Measurements from ENCODE around the gene MDP1. TPM values are rescaled to one million over a fixed set of nuclear protein-coding genes. Genes with fewer than 3 reads are reported as not detected.

Gene MDP1
- total and polyA plus RNA-seq, 2 of the 8 experiments (the other 6 are each of a cell fraction or from before 2014, with no cell fraction given) = 17.7 to 32.2 TPM

DNA sequence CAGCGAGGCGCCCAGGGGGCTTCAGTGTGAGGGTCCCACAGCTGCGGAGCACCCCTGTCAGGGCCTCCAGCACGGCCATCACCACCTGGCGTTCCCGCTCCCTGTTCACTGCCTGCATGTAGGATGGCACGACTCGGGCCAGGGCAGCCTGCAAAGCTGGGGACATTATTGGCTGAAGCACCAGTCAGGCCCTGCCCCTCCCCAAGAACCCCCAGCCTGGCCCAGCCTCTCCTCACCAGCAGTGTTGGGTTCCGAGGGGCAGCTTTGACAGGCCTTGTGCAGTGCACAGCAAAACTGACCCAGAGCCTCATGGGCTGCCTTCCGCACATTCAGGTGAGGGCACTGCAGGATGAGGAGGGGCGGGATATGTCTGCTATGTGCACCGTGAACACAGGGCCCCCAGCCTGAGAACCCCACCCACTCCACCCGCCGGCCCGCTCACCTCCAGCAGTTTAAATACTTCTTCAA is 32.8 kb downstream of the MDP1 start (continued):
- TF ChIP-seq, protein P1, sequence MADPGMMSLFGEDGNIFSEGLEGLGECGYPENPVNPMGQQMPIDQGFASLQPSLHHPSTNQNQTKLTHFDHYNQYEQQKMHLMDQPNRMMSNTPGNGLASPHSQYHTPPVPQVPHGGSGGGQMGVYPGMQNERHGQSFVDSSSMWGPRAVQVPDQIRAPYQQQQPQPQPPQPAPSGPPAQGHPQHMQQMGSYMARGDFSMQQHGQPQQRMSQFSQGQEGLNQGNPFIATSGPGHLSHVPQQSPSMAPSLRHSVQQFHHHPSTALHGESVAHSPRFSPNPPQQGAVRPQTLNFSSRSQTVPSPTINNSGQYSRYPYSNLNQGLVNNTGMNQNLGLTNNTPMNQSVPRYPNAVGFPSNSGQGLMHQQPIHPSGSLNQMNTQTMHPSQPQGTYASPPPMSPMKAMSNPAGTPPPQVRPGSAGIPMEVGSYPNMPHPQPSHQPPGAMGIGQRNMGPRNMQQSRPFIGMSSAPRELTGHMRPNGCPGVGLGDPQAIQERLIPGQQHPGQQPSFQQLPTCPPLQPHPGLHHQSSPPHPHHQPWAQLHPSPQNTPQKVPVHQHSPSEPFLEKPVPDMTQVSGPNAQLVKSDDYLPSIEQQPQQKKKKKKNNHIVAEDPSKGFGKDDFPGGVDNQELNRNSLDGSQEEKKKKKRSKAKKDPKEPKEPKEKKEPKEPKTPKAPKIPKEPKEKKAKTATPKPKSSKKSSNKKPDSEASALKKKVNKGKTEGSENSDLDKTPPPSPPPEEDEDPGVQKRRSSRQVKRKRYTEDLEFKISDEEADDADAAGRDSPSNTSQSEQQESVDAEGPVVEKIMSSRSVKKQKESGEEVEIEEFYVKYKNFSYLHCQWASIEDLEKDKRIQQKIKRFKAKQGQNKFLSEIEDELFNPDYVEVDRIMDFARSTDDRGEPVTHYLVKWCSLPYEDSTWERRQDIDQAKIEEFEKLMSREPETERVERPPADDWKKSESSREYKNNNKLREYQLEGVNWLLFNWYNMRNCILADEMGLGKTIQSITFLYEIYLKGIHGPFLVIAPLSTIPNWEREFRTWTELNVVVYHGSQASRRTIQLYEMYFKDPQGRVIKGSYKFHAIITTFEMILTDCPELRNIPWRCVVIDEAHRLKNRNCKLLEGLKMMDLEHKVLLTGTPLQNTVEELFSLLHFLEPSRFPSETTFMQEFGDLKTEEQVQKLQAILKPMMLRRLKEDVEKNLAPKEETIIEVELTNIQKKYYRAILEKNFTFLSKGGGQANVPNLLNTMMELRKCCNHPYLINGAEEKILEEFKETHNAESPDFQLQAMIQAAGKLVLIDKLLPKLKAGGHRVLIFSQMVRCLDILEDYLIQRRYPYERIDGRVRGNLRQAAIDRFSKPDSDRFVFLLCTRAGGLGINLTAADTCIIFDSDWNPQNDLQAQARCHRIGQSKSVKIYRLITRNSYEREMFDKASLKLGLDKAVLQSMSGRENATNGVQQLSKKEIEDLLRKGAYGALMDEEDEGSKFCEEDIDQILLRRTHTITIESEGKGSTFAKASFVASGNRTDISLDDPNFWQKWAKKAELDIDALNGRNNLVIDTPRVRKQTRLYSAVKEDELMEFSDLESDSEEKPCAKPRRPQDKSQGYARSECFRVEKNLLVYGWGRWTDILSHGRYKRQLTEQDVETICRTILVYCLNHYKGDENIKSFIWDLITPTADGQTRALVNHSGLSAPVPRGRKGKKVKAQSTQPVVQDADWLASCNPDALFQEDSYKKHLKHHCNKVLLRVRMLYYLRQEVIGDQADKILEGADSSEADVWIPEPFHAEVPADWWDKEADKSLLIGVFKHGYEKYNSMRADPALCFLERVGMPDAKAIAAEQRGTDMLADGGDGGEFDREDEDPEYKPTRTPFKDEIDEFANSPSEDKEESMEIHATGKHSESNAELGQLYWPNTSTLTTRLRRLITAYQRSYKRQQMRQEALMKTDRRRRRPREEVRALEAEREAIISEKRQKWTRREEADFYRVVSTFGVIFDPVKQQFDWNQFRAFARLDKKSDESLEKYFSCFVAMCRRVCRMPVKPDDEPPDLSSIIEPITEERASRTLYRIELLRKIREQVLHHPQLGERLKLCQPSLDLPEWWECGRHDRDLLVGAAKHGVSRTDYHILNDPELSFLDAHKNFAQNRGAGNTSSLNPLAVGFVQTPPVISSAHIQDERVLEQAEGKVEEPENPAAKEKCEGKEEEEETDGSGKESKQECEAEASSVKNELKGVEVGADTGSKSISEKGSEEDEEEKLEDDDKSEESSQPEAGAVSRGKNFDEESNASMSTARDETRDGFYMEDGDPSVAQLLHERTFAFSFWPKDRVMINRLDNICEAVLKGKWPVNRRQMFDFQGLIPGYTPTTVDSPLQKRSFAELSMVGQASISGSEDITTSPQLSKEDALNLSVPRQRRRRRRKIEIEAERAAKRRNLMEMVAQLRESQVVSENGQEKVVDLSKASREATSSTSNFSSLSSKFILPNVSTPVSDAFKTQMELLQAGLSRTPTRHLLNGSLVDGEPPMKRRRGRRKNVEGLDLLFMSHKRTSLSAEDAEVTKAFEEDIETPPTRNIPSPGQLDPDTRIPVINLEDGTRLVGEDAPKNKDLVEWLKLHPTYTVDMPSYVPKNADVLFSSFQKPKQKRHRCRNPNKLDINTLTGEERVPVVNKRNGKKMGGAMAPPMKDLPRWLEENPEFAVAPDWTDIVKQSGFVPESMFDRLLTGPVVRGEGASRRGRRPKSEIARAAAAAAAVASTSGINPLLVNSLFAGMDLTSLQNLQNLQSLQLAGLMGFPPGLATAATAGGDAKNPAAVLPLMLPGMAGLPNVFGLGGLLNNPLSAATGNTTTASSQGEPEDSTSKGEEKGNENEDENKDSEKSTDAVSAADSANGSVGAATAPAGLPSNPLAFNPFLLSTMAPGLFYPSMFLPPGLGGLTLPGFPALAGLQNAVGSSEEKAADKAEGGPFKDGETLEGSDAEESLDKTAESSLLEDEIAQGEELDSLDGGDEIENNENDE (IDR thresholded peaks at IDR 0.05; ENCODE audit: insufficient replicate concordance, low read length) = no peak
- TF ChIP-seq HDAC2 (IDR thresholded peaks at IDR 0.05; ENCODE audit: borderline replicate concordance in 1 of 2, low read depth in 2 of 2, low read length in 2 of 2) (no peak), FOSL1 (IDR thresholded peaks at IDR 0.05; ENCODE audit: insufficient read depth, low read depth, low read length) (no peak), TEAD4 (IDR thresholded peaks at IDR 0.05; ENCODE audit: low read depth, low read length) (no peak), CBX8 (IDR thresholded peaks at IDR 0.05; ENCODE audit: borderline replicate concordance, low read depth, low read length) (no peak), CBX5 (IDR thresholded peaks at IDR 0.05; ENCODE audit: low read depth, low read length) (no peak), SIRT6 (IDR thresholded peaks at IDR 0.05; ENCODE audit: low read length) (no peak), POLR2A (IDR thresholded peaks at IDR 0.05; ENCODE audit: control extremely low read depth in 1 of 2, low read depth in 2 of 2, low read length in 2 of 2) (no peak)
- TF ChIP-seq, protein P2, sequence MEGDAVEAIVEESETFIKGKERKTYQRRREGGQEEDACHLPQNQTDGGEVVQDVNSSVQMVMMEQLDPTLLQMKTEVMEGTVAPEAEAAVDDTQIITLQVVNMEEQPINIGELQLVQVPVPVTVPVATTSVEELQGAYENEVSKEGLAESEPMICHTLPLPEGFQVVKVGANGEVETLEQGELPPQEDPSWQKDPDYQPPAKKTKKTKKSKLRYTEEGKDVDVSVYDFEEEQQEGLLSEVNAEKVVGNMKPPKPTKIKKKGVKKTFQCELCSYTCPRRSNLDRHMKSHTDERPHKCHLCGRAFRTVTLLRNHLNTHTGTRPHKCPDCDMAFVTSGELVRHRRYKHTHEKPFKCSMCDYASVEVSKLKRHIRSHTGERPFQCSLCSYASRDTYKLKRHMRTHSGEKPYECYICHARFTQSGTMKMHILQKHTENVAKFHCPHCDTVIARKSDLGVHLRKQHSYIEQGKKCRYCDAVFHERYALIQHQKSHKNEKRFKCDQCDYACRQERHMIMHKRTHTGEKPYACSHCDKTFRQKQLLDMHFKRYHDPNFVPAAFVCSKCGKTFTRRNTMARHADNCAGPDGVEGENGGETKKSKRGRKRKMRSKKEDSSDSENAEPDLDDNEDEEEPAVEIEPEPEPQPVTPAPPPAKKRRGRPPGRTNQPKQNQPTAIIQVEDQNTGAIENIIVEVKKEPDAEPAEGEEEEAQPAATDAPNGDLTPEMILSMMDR (IDR thresholded peaks at IDR 0.05; ENCODE audit: control extremely low read depth in 1 of 3, insufficient read depth in 1 of 3, low read depth in 1 of 3, low read length in 3 of 3) = no peak

All from H1 (cell line).